GM21447 (cell line): ENCODE data around the gene VPREB3.

Source experiments
- ATAC-seq: cut with Tn5 transposase; IDR thresholded peaks from one replicate; pipeline ENCODE4 v1.9.1; 2021; ENCODE audit not compliant: unreplicated experiment

The VPREB3 gene

GRCh38 chr22:23783265-23784150 lies 29.3 kb upstream of the VPREB3 start:
- ATAC-seq: no peak

DNA sequence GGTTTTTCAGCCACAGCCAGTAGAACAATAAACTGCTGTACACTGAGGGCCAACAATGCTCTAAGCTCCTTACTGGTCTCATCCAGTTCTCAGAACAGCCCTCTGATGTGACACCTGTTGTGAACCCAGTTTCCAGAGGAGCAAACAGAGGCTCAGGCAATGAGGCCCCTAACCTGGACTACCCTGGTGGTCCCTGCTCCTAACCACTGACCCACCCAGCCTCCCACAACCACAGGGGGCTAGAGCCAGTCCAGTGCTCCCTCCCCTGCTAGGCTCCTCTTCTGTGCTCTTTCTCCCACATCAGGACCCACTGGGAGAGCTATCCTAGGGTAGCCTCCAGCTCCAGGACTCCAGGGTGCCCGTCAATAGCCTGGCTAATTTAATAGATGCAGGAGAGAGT lies 28.5 kb upstream of the VPREB3 start:
- no peak for ATAC-seq

DNA sequence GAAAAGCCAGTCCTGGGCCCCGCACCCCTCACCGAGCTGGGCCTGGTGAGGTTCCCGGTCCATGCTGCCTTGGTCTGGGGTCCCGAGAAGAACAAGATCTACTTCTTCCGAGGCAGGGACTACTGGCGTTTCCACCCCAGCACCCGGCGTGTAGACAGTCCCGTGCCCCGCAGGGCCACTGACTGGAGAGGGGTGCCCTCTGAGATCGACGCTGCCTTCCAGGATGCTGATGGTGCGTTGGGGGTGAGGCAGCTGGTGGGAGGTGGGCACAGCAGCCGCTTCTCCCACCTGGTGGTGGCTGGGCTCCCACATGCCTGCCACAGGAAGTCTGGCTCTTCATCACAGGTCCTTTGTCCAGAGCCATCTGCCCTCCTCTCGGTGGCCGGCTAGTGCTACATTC lies 28.0 kb upstream of the VPREB3 start:
- no peak for ATAC-seq

DNA sequence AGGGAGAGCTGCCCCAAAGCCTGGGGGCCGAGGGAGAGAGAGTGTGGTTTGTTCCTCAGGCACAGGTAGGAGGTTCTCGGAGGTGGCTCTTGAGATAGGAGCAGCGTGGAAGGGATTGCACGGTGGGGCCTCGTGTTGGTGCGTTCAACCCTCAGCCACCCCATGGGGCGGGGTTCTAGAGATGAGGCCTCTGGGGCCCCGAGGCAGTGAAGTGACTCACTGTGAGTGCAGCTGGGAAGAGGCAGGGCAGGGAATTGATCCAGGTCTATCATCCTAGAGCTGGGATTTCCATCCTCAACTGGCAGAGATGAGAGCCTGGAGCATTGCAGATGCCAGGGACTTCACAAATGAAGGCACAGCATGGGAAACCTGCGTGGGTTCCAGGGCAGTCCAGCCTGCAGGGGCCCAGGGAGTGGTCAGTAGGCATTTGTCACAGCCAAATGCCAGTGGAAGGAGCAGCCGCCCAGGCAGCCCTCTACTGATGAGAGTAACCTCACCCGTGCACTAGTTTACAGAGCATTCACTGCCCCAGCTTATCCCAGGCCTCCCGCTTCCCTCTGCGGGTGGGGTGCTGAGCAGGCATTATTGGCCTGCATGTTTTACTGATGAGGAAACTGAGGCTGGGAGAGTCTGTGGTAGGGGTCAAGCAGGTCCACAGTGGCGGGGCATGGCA lies 27.4 kb upstream of the VPREB3 start:
- no peak for ATAC-seq

DNA sequence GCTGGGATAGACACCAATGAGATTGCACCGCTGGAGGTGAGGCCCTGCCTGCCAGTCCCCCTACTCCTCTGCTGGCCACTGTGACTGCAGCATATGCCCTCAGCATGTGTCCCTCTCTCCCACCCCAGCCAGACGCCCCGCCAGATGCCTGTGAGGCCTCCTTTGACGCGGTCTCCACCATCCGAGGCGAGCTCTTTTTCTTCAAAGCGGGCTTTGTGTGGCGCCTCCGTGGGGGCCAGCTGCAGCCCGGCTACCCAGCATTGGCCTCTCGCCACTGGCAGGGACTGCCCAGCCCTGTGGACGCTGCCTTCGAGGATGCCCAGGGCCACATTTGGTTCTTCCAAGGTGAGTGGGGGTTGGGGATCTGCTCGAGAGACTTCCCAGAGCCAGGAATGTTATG lies 26.8 kb upstream of the VPREB3 start:
- ATAC-seq: no peak

GRCh38 chr22:23780146-23780748 lies 26.0 kb upstream of the VPREB3 start:
- no peak for ATAC-seq

GRCh38 chr22:23779731-23780130 lies 25.5 kb upstream of the VPREB3 start:
- no peak for ATAC-seq

GRCh38 chr22:23779083-23779482 lies 24.9 kb upstream of the VPREB3 start:
- no peak for ATAC-seq

GRCh38 chr22:23778577-23778900 lies 24.3 kb upstream of the VPREB3 start:
- ATAC-seq: no peak

GRCh38 chr22:23777776-23778576 lies 23.8 kb upstream of the VPREB3 start:
- ATAC-seq: no peak

DNA sequence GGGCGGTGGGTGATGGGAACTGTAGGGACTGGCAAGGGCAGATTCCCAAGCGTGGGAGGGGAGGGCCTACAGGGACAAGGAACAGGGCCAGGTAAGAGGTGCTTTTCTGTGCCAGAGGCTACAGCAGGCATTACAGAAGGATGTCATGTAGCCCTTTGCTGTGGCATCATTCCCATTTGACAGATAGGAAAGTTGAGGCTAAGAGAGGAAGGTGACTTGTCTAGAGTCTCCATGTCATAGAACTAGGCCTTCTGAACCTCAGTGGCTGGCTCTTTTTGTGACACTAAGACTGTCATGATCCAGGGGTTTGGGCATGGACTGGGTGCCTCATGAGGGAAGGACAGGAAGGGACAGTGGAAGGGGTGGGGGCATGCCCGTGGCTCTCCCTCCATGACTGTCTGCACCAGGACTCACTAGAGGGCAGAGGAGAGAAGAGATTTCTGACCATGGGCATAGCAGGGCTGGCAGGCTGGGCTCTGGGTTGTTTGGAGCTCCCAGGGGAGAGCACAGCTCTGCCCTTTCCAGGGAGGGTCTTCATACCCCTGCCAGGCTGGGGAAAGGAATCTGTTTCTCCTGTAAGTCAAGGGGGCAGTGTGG lies 21.7 kb upstream of the VPREB3 start:
- no peak for ATAC-seq

DNA sequence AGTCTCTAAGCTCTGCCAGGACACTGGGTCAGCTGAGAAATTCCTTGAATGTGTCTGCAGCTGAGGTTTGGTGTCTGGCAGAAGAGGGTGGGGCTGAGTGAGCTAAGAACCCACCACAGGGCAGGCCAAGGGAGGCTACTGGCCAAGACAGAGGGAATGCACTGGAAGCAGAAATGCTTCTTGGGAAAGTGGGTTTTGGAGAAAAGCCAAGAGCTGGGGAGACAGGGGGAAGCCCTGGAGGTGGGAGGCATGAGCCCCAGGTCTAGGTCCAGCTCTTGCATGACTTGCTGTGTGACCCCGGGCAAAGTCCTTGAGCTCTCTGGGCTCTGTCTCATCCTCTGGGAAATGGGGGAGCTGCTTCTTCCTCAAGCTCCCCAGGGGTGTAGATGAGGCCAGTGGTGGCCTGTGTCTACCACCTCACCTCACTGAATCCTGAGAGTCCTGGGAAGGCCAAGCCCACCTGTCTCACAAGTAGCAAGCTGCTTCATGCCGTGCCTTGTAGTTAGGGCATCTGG lies 20.8 kb upstream of the VPREB3 start:
- no peak for ATAC-seq

- no peak for ATAC-seq
Observed at GRCh38 chr22:23774114-23774921, 20.1 kb upstream of the VPREB3 start.

GRCh38 chr22:23773483-23774113 lies 19.4 kb upstream of the VPREB3 start:
- no peak for ATAC-seq

GRCh38 chr22:23772649-23773473 lies 18.6 kb upstream of the VPREB3 start, which contains the start of gene MMP11:
MMP11 (plus strand) TSS chr22:23772849; CDS start chr22:23772871, 22 bp downstream.
- no peak for ATAC-seq

DNA sequence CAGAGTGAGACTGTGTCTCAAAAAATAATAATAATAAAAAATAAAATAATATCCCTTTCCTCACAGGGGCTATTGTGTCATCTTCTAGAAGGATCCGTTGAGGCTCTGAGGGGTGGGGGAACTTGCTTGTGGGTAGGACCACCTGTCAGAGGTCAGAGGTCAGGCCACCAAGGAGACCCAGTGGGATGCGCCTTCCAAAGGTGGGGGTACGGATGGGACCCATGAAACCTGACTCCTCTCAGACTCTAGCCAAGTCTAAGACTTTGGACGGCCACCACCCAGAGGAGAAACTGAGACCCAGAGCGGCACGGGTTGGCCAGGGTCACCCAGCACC lies 18.1 kb upstream of the VPREB3 start:
- ATAC-seq: no peak

- ATAC-seq: no peak
Observed at GRCh38 chr22:23769321-23769965, 15.2 kb upstream of the VPREB3 start.
